ENCODE results near the gene BAG5.
A peak's percentile ranks its signal among the peaks of the same experiment; 100 is the strongest.

Gene BAG5

GRCh38 chr14:103546652-103547454 is 15.6 kb downstream of the BAG5 start:
- DNase-seq: peak; percentile 83

GRCh38 chr14:103545915-103546651 is 16.4 kb downstream of the BAG5 start:
- DNase-seq: no peak

- DNase-seq: no peak
These were observed 17.1 kb downstream of the BAG5 start for GRCh38 chr14:103545219-103545914.

- DNase-seq: no peak
These were observed 17.9 kb downstream of the BAG5 start for GRCh38 chr14:103544388-103545218.

- DNase-seq: no peak
These were observed 18.6 kb downstream of the BAG5 start for GRCh38 chr14:103543721-103544387.

GRCh38 chr14:103543140-103543539 is 19.3 kb downstream of the BAG5 start:
- no peak for DNase-seq

GRCh38 chr14:103542605-103543088 is 19.8 kb downstream of the BAG5 start:
- DNase-seq: no peak

GRCh38 chr14:103541709-103542604 is 20.5 kb downstream of the BAG5 start:
- DNase-seq: no peak

GRCh38 chr14:103540821-103541708 is 21.4 kb downstream of the BAG5 start:
- DNase-seq: no peak

- DNase-seq: no peak
These were observed 23.2 kb downstream of the BAG5 start for GRCh38 chr14:103539056-103539825.

- no peak for DNase-seq
These were observed 24.0 kb downstream of the BAG5 start for GRCh38 chr14:103538291-103539055.

- no peak for DNase-seq
These were observed 25.1 kb downstream of the BAG5 start for GRCh38 chr14:103537175-103537990.

- DNase-seq: no peak
These were observed 25.8 kb downstream of the BAG5 start for GRCh38 chr14:103536693-103537092.

GRCh38 chr14:103535891-103536565 is 26.4 kb downstream of the BAG5 start:
- DNase-seq: no peak

GRCh38 chr14:103535081-103535890 is 27.2 kb downstream of the BAG5 start:
- no peak for DNase-seq

- no peak for DNase-seq
These were observed 27.8 kb downstream of the BAG5 start for GRCh38 chr14:103534576-103535061.

Data from stimulated activated CD4-positive, alpha-beta T cell treated with anti-CD3 and anti-CD28 coated beads, Interleukin-15, amount 100 ng/mL, for 24 hours (primary cell).